COLO668 (cell line): ENCODE measurements around the gene EXPH5.

ENCODE experiments used
- DNase-seq: peaks from one replicate; lab custom pipeline; 2025; ENCODE audit not compliant: unreplicated experiment; lab: John Stamatoyannopoulos, UW

EXPH5 gene

GRCh38 chr11:108483163-108483562 lies 110.4 kb downstream of the EXPH5 start:
- DNase-seq: no peak

- no peak for DNase-seq
Observed at GRCh38 chr11:108474664-108475463, 118.7 kb downstream of the EXPH5 start.

GRCh38 chr11:108472681-108473080 lies 120.9 kb downstream of the EXPH5 start:
- DNase-seq: no peak

GRCh38 chr11:108468478-108468864 lies 125.1 kb downstream of the EXPH5 start:
- no peak for DNase-seq

- peak; percentile 97 for DNase-seq
Observed at GRCh38 chr11:108467091-108467823, 126.3 kb downstream of the EXPH5 start, which contains the start of gene C11orf65. TSS of gene C11orf65 (minus strand) at chr11:108467529. CDS start at chr11:108461559, 5,970 bp downstream.

GRCh38 chr11:108466405-108466804 lies 127.2 kb downstream of the EXPH5 start:
- DNase-seq: no peak
